ENCODE results near the gene CCDC9. TPM values are rescaled to one million over a fixed set of nuclear protein-coding genes. Genes with fewer than 3 reads are reported as not detected.

CCDC9 gene
- total and polyA plus RNA-seq, 2 of the 8 experiments (the other 6 are each of a cell fraction or from before 2014, with no cell fraction given), result 3.7 to 29.8 TPM

- TF ChIP-seq SIRT6 (IDR thresholded peaks at IDR 0.05; ENCODE audit: low read length), result no peak
- peak in 1 of 2 experiments; percentile 59; a peak in 2 of 4 replicates for TF ChIP-seq SIN3A (conservative IDR thresholded peaks at IDR 0.05 in 1 of 2, IDR thresholded peaks at IDR 0.05 in 1 of 2; ENCODE audit: low read depth in 1 of 2, low read length in 2 of 2)
- no peak for TF ChIP-seq USF2 (IDR thresholded peaks at IDR 0.05; ENCODE audit: low read length)
- TF ChIP-seq TAF1 (IDR thresholded peaks at IDR 0.05; ENCODE audit: low read depth, low read length), result no peak; the same call in 1 of the 2 replicates
- no peak for TF ChIP-seq RFX5 (IDR thresholded peaks at IDR 0.05; ENCODE audit: borderline replicate concordance, low read depth, low read length)
- TF ChIP-seq CHD1 (IDR thresholded peaks at IDR 0.05; ENCODE audit: low read depth, low read length), result no peak
- no peak for TF ChIP-seq NRF1 (IDR thresholded peaks at IDR 0.05; ENCODE audit: low read depth, low read length)
- no peak for TF ChIP-seq EZH2 (IDR thresholded peaks at IDR 0.05; ENCODE audit: low read depth, low read length, severe bottlenecking)
- peak; percentile 4 for TF ChIP-seq KDM4A (IDR thresholded peaks at IDR 0.05; ENCODE audit: low read depth, low read length, severe bottlenecking)
These were observed 28.0 kb upstream of the CCDC9 start (continued) for GRCh38 chr19:47228168-47228936.

Measured in H1 (cell line).